ENCODE results near the gene TMEM45A. TPM values are rescaled to one million over a fixed set of nuclear protein-coding genes. Genes with fewer than 3 reads are reported as not detected.

Gene TMEM45A
- total and polyA plus RNA-seq, 11 donors: 1.8 to 11.2 (median 3.1) TPM

DNA sequence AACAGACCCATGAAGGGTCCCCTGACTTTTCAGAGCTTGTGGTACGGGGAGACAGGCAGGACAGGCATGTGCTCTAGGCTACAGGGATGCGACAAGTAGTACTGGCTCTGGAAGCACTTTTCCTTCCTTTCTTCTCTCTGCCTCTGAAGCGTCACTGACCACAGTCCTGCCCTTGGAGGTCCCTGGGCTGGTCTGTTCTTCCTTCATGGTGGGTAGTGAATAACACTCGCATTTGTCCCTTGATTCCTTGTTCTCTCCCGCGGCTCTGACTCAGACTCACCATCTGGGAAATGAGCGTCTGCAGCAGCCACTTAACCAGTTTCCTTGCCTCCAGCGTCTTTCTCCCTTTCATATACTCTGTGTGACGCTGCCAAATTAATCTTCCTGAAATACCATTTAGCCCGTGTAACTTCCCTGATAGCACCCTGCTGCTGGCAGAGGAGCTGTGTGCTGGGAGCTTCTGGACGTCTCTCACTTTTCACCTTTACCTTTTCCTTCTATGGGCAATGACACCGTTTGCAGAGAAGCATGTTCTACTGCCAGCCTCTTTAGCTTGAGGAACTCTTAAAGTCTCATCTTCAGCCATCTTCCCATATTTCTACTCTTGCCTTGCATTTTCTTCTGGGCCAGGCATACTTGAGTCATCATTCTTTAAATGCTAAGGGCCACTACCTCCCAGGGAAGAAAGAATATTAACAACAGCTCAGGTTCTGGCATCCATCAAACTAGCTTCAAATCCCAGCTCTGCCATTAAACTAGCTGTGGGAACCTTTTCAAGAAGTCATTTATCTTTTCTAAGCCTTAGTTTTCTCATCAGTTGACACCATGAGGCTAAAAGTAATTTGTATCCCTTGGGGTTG lies 33.6 kb downstream of the TMEM45A start:
- no peak for TF ChIP-seq POLR2A (IDR thresholded peaks at IDR 0.05)
- TF ChIP-seq, protein P1, sequence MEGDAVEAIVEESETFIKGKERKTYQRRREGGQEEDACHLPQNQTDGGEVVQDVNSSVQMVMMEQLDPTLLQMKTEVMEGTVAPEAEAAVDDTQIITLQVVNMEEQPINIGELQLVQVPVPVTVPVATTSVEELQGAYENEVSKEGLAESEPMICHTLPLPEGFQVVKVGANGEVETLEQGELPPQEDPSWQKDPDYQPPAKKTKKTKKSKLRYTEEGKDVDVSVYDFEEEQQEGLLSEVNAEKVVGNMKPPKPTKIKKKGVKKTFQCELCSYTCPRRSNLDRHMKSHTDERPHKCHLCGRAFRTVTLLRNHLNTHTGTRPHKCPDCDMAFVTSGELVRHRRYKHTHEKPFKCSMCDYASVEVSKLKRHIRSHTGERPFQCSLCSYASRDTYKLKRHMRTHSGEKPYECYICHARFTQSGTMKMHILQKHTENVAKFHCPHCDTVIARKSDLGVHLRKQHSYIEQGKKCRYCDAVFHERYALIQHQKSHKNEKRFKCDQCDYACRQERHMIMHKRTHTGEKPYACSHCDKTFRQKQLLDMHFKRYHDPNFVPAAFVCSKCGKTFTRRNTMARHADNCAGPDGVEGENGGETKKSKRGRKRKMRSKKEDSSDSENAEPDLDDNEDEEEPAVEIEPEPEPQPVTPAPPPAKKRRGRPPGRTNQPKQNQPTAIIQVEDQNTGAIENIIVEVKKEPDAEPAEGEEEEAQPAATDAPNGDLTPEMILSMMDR (IDR thresholded peaks at IDR 0.05): no peak
- intact Hi-C loops (cut with DNase I): no loop called here
- ATAC-seq (peak; percentile 37 to 88 (median 63)), DNase-seq (peak in 2 of 5 donors; percentile 8 to 48)
- no peaks in the 10 kb centered on the region for H3K9me3 ChIP-seq
- H3K27ac ChIP-seq: peak overlapping the region in 8 of 12 donors; percentile 10 to 69 (median 32)
- peaks cover 0 to 9% (median 0%) of the 10 kb centered on the region in 12 donors for H3K4me1 ChIP-seq
- H3K36me3 ChIP-seq: no peaks in the 10 kb centered on the region
- no peaks in the 10 kb centered on the region for H3K27me3 ChIP-seq
- H3K4me3 ChIP-seq: no peak overlapping the region
- 40 to 57% (median 47%) methylated on average over 12 of the region's 12 CpGs for WGBS, 4 donors

DNA sequence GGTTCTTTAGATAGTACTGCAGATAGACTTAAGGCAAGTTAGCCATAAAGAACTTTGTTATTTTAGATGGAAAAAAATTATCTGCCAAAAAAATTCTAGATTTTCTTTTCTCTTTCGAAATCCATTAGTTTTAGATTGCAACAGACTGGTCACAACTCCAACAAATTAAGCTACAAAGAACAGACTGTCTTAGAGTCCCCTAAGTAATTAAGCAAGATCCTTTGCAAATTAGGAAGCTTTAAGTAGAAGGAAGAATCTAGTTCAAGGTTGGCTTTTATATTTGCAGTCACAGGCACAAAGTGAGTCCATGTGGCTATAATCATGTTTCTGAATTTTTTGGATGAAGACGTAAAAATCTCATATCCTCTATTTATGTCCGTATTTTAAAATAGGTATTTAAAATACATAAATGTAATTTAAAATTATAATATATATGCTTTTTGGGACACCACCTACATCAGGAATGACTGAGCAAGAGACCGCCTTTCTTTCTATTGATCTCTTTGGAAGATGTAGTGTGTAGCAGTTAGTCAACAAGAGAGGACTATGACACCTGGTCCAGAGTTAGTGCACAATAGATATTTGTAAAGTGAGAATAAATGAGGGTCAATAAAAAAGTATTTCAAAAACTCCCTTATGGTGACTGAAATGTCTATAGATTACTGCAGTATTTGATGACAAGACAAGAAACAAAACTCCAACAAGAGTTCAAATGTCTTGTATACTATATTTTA lies 34.4 kb downstream of the TMEM45A start:
- intact Hi-C loops (cut with DNase I): no loop called here
- TF ChIP-seq, protein P1 (IDR thresholded peaks at IDR 0.05): no peak
- no peak for TF ChIP-seq POLR2A (IDR thresholded peaks at IDR 0.05)
- Histone ChIP-seq H3K9me3 (no peaks in the 10 kb centered on the region), H3K27me3 (no peaks in the 10 kb centered on the region), H3K4me1 (peaks cover 0 to 9% (median 0%) of the 10 kb centered on the region in 12 donors), H3K36me3 (no peaks in the 10 kb centered on the region), H3K27ac (peak overlapping the region in 4 of 12 donors; percentile 10 to 64 (median 24)), H3K4me3 (no peak overlapping the region)
- ATAC-seq (peak in 1 of 4 donors; percentile 61), DNase-seq (no peak)
- 89 to 95% (median 91%) methylated on average over 4 of the region's 4 CpGs for WGBS, 4 donors

DNA sequence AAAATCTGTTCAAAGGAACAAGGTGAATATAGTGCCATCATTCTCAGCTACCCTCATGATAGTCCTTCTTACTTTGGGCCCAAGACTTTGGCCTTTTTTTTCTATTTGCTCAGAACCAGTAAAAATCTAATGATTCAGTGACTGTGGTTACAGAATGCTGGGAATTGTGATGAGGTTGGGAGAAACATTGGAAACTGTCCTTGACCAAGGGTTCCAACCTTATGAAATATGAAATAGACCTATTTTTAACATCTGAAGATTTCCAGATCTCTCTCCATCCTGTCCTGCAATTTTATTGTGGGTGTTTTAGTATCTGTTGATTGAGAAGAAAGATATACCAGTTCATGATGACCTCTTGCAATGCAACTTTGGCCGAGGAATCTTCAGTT lies 34.9 kb downstream of the TMEM45A start:
- intact Hi-C loops (cut with DNase I): no loop called here
- Histone ChIP-seq H3K27me3 (no peaks in the 10 kb centered on the region), H3K27ac (no peak overlapping the region), H3K4me3 (no peak overlapping the region), H3K4me1 (peaks cover 0 to 9% (median 0%) of the 10 kb centered on the region in 12 donors), H3K9me3 (no peaks in the 10 kb centered on the region), H3K36me3 (no peaks in the 10 kb centered on the region)
- DNase-seq (no peak), ATAC-seq (no peak)
- 97 to 100% (median 99%) methylated on average over 1 of the region's 1 CpG for WGBS, 4 donors
- TF ChIP-seq, protein P1 (IDR thresholded peaks at IDR 0.05): no peak
- TF ChIP-seq POLR2A (IDR thresholded peaks at IDR 0.05): no peak

DNA sequence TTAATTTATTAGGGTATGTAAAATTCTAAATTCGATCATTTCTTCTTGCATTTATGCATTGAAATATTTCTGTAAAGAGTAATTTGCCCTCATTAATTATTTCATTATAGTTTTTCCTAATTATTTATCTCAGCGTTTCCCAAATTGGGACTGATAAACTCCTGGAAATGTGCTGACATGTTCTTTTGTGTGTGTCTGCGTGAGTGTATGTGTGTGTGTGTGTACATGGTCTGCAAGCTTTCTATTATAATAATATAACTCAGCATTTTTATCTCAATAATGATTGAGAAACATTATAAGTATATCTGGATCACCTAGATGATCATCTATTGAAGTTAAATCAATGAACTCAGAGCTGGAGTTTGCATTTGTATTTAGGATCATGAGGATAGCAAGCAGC lies 38.7 kb downstream of the TMEM45A start:
- no peak for TF ChIP-seq POLR2A (IDR thresholded peaks at IDR 0.05)
- TF ChIP-seq, protein P1 (IDR thresholded peaks at IDR 0.05): no peak
- intact Hi-C loops (cut with DNase I): no loop called here
- WGBS, 4 donors: 85 to 93% (median 91%) methylated on average over 3 of the region's 3 CpGs
- no peak overlapping the region for H3K27ac ChIP-seq
- no peaks in the 10 kb centered on the region for H3K9me3 ChIP-seq
- DNase-seq (no peak), ATAC-seq (no peak)
- H3K4me1 ChIP-seq: peaks cover 0 to 3% (median 0%) of the 10 kb centered on the region in 12 donors
- H3K4me3 ChIP-seq: no peak overlapping the region
- H3K27me3 ChIP-seq: no peaks in the 10 kb centered on the region
- H3K36me3 ChIP-seq: no peaks in the 10 kb centered on the region

Data from heart left ventricle (tissue), 16 donors.